DND-41 (cell line): ENCODE results near the gene POLE4.

ENCODE experiments used
- CTCF ChIP-seq: IDR thresholded peaks from 2 replicates; pipeline ENCODE4 v1.5.1; 2012; ENCODE audit warnings: borderline replicate concordance, low read length, moderate library complexity, mild to moderate bottlenecking; ENCODE audit not compliant: poor library complexity, severe bottlenecking; ENCODE audit errors: extremely low read depth
- EZH2 ChIP-seq: IDR thresholded peaks from 3 replicates; pipeline ENCODE4 v1.6.1; 2012; ENCODE audit warnings: borderline replicate concordance, low read depth, mild to moderate bottlenecking, moderate library complexity, low read length, inconsistent platforms; ENCODE audit not compliant: severe bottlenecking

- no peak for TF ChIP-seq EZH2
- no peak for TF ChIP-seq CTCF
These were observed 18.3 kb upstream of the POLE4 start for GRCh38 chr2:74939919-74940812.
